ENCODE measurements around the gene RNF220.

RNF220 gene

DNA sequence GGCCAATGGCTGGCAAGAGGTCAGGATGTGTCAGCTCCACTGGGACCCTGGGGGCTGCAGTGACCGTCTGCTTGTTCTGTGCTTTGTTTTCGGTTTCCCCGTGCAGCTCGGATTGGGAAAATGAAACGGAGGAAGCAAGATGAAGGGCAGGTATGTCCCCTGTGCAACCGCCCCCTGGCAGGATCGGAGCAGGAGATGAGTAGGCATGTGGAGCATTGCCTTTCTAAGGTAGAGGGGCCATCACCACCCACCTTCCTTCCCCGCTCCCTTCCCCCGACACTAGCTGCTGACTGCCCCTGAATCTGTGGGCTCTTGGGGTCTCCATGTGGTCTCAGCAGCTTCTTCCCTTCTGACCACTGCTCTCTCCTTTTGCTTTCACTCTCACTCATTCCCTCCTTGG lies 230.4 kb downstream of the RNF220 start:
- no peak for DNase-seq
- intact Hi-C loops (cut with DNase I): no loop called here

DNA sequence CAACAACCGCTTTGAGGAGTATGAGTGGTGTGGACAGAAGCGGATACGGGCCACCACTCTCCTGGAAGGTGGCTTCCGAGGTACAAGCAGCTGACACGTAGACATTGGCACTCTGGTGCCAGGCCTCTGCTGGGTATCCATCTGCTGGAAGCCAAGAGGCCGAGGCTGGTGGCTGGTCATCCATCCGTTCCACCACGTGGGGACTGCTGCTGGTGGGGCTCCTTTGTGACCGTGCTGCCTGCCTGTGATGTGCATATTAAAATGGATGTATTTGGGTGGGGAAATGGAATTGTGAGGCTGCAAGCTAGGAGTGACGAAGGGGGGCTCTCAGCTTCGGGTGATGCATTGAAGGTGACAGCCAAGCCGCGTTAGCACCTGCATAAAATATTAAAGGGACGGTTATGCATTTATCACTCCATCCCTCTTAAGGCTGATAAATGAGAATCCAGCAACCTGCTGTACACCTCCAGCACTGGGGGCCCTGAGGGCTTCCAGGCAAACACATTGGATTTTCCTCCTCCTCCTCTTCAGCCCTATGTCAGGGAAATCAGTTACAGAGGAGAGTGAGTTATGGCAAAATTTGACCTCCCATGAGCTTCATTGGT lies 231.1 kb downstream of the RNF220 start:
- intact Hi-C loops (cut with DNase I): no loop called here
- no peak for DNase-seq

DNA sequence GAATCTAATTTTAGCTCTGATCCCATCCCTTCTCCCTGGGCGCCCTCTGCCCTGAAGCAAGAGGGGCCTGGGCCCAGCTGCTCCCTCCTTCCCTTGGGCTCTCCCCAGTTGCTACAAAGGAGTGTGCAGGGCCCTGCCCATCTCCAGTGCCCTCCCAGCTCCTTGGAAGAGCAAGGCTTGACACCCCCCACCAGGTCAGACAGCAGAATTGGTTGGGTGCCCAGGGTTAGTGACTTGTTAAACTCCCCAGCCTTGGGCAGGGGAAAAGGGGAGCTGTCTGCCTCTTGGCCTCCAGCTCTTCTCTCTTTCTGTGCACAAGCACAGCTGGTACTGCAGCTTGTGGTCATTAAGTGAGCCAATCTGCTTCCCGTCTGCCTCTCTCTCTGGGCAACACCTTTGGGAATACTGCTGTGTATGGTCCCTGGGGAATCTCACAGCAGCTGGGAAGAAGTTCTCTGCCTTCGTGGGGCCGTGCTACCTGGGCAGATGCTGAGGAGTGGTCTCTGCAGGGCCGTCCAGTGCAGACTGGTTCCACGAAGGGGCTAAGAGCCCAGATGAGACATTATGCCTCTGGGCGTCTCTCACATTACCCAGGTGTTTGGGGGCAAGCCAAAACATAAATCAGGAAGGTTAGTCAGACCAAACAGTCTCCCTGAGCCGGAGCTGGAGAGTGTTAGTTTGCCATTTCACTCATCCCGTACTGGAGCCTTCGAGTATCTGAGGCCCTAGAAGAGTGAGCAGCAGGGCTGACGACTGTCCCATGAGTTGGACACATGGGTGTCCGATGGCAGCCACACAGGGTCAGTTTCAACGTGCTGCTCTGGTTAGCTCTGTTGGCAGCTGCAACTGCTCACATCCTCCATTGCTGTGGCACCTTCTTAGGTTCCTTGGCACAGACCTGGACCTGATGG lies 231.9 kb downstream of the RNF220 start:
- intact Hi-C loops (cut with DNase I): no loop called here
- DNase-seq: no peak

GRCh38 chr1:44637702-44638411 lies 232.8 kb downstream of the RNF220 start:
- DNase-seq: peak in 10 of 42 donors; percentile 44 to 74 (median 64)
- intact Hi-C loops (cut with DNase I): no loop called here

GRCh38 chr1:44640200-44640853 lies 235.3 kb downstream of the RNF220 start:
- intact Hi-C loops (cut with DNase I): loop anchor here (5.0 to 10.0 kb wide), 2 partner anchors 136 to 423 kb away; no protein-coding TSS in a partner anchor
- peak in 22 of 42 donors; percentile 38 to 83 (median 59) for DNase-seq

GRCh38 chr1:44641126-44642102 lies 236.4 kb downstream of the RNF220 start:
- intact Hi-C loops (cut with DNase I): loop anchor here (5.0 to 10.0 kb wide), 2 partner anchors 137 to 424 kb away; no protein-coding TSS in a partner anchor
- DNase-seq: peak in 1 of 42 donors; percentile 55

DNA sequence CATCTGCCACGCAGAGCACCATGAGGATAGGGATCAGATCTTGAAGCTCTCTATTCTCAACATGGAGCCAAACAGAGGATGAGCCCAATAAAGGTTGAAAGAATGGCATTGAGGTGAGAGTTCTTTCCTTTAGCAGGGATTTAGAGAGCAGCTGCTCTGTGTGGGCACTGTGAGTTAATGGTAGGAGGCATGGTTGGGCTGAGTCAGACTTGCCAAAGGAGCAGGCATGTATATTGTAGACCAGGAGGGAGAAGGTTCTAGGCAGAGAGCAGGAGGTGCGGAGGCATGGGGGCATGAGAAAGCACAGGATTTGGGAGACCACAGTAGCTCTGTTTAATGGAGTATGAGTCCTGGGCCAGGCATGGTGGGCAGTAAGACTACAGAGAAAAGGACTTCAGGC lies 237.2 kb downstream of the RNF220 start:
- DNase-seq: peak in 18 of 42 donors; percentile 40 to 83 (median 58)
- intact Hi-C loops (cut with DNase I): loop anchor here (5.0 to 10.0 kb wide), 2 partner anchors 137 to 425 kb away; no protein-coding TSS in a partner anchor

- intact Hi-C loops (cut with DNase I): loop anchor here (5.0 to 10.0 kb wide), 2 partner anchors 138 to 426 kb away; no protein-coding TSS in a partner anchor
- DNase-seq: no peak
Observed at GRCh38 chr1:44642925-44643324, 237.9 kb downstream of the RNF220 start.

GRCh38 chr1:44643721-44644334 lies 238.8 kb downstream of the RNF220 start:
- intact Hi-C loops (cut with DNase I): loop anchor here (5.0 to 10.0 kb wide), 2 partner anchors 139 to 427 kb away; no protein-coding TSS in a partner anchor
- DNase-seq: no peak

- intact Hi-C loops (cut with DNase I): loop anchor here (5.0 to 10.0 kb wide), 2 partner anchors 140 to 428 kb away; no protein-coding TSS in a partner anchor
- DNase-seq: peak in 1 of 42 donors; percentile 66
Observed at GRCh38 chr1:44644806-44645205, 239.8 kb downstream of the RNF220 start.

DNA sequence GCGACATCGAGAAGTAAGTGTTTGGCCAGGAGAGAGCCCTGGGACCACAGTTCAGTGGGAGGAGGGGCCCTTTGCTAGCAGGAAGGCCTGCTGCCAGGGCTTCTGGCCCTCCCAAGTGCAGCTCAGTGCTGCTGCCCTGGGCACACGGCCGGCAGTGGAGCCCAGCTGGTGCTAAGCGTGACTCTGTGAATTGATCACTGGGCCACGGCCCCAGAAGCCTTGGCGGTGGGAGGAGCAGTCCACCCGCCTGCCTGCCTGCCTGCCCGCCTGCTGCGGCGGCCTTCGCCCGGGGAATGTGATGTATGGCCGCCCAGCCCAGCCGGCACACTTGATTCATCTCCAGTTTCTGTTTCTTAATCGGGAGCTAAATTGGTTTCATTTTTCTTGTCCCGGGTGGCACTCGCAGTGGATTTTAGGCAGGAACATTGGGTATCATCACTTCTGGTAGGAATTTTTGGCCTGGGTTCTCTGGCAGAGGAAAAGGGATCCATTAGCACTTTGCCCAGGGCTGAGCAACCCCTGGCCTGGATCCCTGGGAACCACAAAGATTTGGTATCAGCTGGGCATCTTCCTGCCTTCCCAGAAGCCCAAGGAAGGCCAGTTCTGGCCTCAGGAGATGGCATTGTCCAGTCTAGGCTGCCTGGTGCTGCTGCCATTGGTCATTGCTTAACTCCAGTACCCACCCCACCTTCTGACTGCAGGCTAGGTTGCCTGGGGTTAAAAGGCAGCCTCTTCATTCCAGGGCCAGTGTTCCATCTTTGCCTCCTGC lies 240.6 kb downstream of the RNF220 start:
- intact Hi-C loops (cut with DNase I): loop anchor here (10.0 kb wide), 1 partner anchor 141 kb away; no protein-coding TSS in a partner anchor
- DNase-seq: peak; percentile 77 to 96 (median 91)

DNA sequence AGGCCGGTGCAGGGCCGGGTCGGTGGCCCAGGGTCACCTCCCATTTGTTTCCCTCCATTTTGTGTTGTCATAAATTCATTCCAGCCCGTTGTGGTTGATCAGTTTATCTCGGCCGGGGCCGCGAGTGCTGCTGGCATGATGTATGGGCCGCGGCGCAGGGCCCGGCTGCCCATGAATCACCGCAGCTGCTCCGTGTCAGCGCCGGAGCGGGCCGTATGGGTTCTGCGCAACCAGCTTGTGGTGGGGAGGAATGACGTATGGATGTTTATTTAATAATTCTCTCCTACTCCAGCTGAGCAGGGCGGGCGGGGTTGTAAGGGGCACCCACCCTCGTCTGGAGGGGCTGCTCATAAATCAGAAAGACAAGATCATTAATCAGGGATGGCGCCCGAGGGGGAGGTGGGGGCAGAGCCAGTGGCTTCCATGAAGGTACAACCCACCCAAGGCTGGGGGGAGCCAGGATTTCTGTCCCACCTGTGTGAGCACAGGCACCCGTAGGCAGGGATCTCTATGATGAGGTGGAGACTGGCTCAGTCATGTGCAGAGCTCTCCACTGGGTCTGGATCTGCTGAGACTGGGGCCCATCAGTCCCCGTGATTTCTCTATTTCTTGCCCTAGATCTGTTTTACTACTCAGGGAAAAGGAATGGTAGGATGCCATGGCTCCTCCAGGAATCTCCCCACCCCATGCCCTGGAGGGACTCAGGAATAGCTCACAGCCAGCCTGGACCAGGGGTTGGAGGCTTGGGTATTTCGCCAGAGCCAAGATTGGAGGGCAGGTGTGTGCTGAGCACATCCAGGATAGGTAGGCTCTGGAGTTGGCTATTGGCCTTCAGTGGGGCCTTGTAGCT lies 241.4 kb downstream of the RNF220 start:
- no peak for DNase-seq
- intact Hi-C loops (cut with DNase I): loop anchor here (10.0 kb wide), 1 partner anchor 142 kb away; no protein-coding TSS in a partner anchor

GRCh38 chr1:44647896-44648295 lies 242.8 kb downstream of the RNF220 start:
- no peak for DNase-seq
- intact Hi-C loops (cut with DNase I): loop anchor here (10.0 kb wide), 1 partner anchor 143 kb away; no protein-coding TSS in a partner anchor

- DNase-seq: no peak
- intact Hi-C loops (cut with DNase I): loop anchor here (10.0 kb wide), 1 partner anchor 144 kb away; no protein-coding TSS in a partner anchor
Observed at GRCh38 chr1:44648529-44649250, 243.6 kb downstream of the RNF220 start.

Data from head of caudate nucleus (tissue), 42 donors.